DOHH2 (cell line): ENCODE measurements around the gene SCRN1.

Experiments
- EZH2phosphoT487 ChIP-seq: fragments of 200-600 bp; sonication (generic); IDR thresholded peaks from 2 replicates; pipeline ENCODE4 v1.6.1; 2017; ENCODE audit warnings: borderline replicate concordance, mild to moderate bottlenecking, antibody characterized with exemption, low read length, moderate library complexity, mixed read lengths
- TF ChIP-seq, protein P1 (sequence below): fragments of 200-600 bp; sonication (generic); IDR thresholded peaks from one replicate; pipeline ENCODE4 v1.5.1; 2014; ENCODE audit warnings: antibody characterized with exemption, mild to moderate bottlenecking, low read depth, low read length; ENCODE audit not compliant: poor library complexity, severe bottlenecking

DNA sequence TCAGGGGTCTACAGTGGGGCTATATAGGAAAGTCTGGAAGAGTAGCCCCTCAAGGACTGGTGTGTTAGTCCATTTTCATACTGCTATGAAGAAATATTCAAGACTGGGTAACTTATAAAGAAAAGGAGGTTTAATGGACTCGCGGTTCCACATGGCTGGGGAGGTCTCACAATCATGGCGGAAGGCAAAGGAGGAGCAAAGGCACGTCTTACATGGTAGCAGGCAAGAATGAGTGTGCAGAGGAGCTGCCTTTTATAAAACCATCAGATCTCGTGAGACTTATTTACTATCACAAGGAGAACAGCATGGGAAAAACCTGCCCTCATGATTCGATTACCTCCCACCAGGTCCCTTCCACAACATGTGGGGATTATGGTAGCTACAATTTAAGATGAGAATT, 33.9 kb upstream of the SCRN1 start:
- TF ChIP-seq, protein P1, sequence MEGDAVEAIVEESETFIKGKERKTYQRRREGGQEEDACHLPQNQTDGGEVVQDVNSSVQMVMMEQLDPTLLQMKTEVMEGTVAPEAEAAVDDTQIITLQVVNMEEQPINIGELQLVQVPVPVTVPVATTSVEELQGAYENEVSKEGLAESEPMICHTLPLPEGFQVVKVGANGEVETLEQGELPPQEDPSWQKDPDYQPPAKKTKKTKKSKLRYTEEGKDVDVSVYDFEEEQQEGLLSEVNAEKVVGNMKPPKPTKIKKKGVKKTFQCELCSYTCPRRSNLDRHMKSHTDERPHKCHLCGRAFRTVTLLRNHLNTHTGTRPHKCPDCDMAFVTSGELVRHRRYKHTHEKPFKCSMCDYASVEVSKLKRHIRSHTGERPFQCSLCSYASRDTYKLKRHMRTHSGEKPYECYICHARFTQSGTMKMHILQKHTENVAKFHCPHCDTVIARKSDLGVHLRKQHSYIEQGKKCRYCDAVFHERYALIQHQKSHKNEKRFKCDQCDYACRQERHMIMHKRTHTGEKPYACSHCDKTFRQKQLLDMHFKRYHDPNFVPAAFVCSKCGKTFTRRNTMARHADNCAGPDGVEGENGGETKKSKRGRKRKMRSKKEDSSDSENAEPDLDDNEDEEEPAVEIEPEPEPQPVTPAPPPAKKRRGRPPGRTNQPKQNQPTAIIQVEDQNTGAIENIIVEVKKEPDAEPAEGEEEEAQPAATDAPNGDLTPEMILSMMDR, result no peak
- no peak for TF ChIP-seq EZH2phosphoT487
